Measurements from ENCODE around the gene RMND5A.

Gene RMND5A

GRCh38 chr2:86768189-86768949, 48.3 kb downstream of the RMND5A start:
- DNase-seq: no peak

GRCh38 chr2:86769838-86770237, 49.7 kb downstream of the RMND5A start:
- DNase-seq: no peak

- no peak for DNase-seq
These were observed 50.8 kb downstream of the RMND5A start for GRCh38 chr2:86770816-86771301.

GRCh38 chr2:86772611-86773010, 52.5 kb downstream of the RMND5A start:
- DNase-seq: no peak

GRCh38 chr2:86774862-86775261, 54.8 kb downstream of the RMND5A start:
- DNase-seq: no peak

GRCh38 chr2:86775338-86775737, 55.2 kb downstream of the RMND5A start:
- DNase-seq: no peak

GRCh38 chr2:86776532-86776931, 56.4 kb downstream of the RMND5A start:
- no peak for DNase-seq

GRCh38 chr2:86778957-86779356, 58.9 kb downstream of the RMND5A start:
- DNase-seq: no peak

- DNase-seq: no peak
These were observed 59.9 kb downstream of the RMND5A start for GRCh38 chr2:86779971-86780370.

GRCh38 chr2:86781363-86781762, 61.3 kb downstream of the RMND5A start:
- DNase-seq: no peak

- DNase-seq: no peak
These were observed 62.7 kb downstream of the RMND5A start for GRCh38 chr2:86782748-86783147.

GRCh38 chr2:86783615-86784339, 63.7 kb downstream of the RMND5A start:
- DNase-seq: no peak

- DNase-seq: no peak
These were observed 65.4 kb downstream of the RMND5A start for GRCh38 chr2:86785456-86785855.

- DNase-seq: no peak
These were observed 66.0 kb downstream of the RMND5A start for GRCh38 chr2:86786001-86786536.

GRCh38 chr2:86787736-86788135, 67.6 kb downstream of the RMND5A start:
- no peak for DNase-seq

- DNase-seq: no peak
These were observed 68.1 kb downstream of the RMND5A start for GRCh38 chr2:86788165-86788564.

- no peak for DNase-seq
These were observed 69.0 kb downstream of the RMND5A start for GRCh38 chr2:86788881-86789686.

GRCh38 chr2:86789687-86790133, 69.6 kb downstream of the RMND5A start:
- DNase-seq: no peak

- no peak for DNase-seq
These were observed 70.1 kb downstream of the RMND5A start for GRCh38 chr2:86790134-86790675.

- no peak for DNase-seq
These were observed 70.8 kb downstream of the RMND5A start, which contains the start of gene CD8A for GRCh38 chr2:86790676-86791572. Gene CD8A, minus strand, starts transcription at chr2:86790913. Its CDS starts 88 bp downstream, at chr2:86790825.

GRCh38 chr2:86791573-86791972, 71.5 kb downstream of the RMND5A start:
- no peak for DNase-seq

- DNase-seq: no peak
These were observed 73.7 kb downstream of the RMND5A start for GRCh38 chr2:86793752-86794151.

All from DMS153 (cell line).